Measurements from ENCODE around the gene UNC119B. TPM values are rescaled to one million over a fixed set of nuclear protein-coding genes. Genes with fewer than 3 reads are reported as not detected.

The UNC119B gene
- total RNA-seq, 1 experiment from 2014 or later: 33.8 TPM

DNA sequence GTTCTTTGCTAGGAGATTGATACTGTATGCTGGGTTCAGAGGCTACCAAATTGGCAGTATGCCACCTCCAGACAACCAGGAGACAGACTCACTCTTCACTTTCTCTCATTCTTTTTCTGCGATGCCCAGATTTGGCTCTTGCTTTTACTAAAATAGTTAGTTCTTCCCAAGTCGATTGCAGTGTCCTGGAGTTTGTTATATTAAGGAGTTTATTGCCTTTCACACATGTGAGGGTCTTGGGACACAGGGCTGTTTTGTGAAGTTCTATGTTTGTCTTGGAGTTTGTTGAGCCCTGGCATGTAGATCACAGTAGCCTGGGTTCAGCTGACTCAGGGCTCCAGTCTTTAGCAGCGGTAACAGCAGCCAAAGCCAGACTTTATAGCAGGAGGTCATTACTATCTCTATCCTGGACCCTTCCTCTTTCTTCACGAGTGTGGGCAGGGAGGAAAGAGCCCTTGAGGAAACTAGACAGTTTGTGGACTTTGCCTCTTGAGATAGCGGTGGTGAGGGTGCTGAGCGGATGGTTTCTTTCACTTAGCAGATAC is 21.7 kb upstream of the UNC119B start:
- Histone ChIP-seq H4K20me1 (ENCODE audit: insufficient read depth) (peaks cover 4% of the 10 kb centered on the region; the same call in 1 of the 2 replicates), H3K27me3 (ENCODE audit: insufficient read depth, low read length) (no peaks in the 10 kb centered on the region), H3K9me3 (ENCODE audit: control insufficient read depth in 1 of 2, insufficient read depth in 1 of 2, low read depth in 1 of 2, low read length in 2 of 2) (no peaks in the 10 kb centered on the region), H3K4me3 (replicated peaks in 1 of 2; ENCODE audit: low read depth in 1 of 2, low read length in 2 of 2) (peak overlapping the region; percentile 84 to 92), H3K4me2 (ENCODE audit: low read length) (peak overlapping the region; percentile 94), H3K9me2 (ENCODE audit: insufficient read depth) (no peaks in the 10 kb centered on the region), H3K36me3 (ENCODE audit: control insufficient read depth in 1 of 2, insufficient read depth in 2 of 2, low read length in 2 of 2) (peaks cover 2 to 13% of the 10 kb centered on the region in 2 experiments; a peak in 2 of 4 replicates), H3K79me2 (ENCODE audit: insufficient read depth, low read length) (peaks cover 66% of the 10 kb centered on the region), H3K27ac (ENCODE audit: low read depth, low read length) (no peak overlapping the region), H3K4me1 (ENCODE audit: control insufficient read depth in 1 of 2, insufficient read depth in 2 of 2, low read length in 2 of 2) (peaks cover 22 to 26% of the 10 kb centered on the region in 2 experiments), H2AFZ (ENCODE audit: low read depth, low read length, poor library complexity, severe bottlenecking) (no peak overlapping the region), H3K9ac (ENCODE audit: low read length) (peak overlapping the region; percentile 97)
- ATAC-seq (no peak), DNase-seq (ENCODE audit: low read depth, low spot score) (no peak)
- TSS peak; percentile 56 for BruUV-seq (replicated peaks)
- TF ChIP-seq TCF7L2 (IDR thresholded peaks at IDR 0.05; ENCODE audit: borderline replicate concordance, extremely low read depth, insufficient read depth, insufficient read length): no peak
- TF ChIP-seq SIN3A (IDR thresholded peaks at IDR 0.05; ENCODE audit: low read depth): no peak
- TF ChIP-seq POLR2AphosphoS5 (IDR thresholded peaks at IDR 0.05; ENCODE audit: low read depth, low read length): no peak
- no peak for TF ChIP-seq YY1 (IDR thresholded peaks at IDR 0.05; ENCODE audit: extremely low read depth, insufficient replicate concordance, low read depth, low read length)
- POLR2A ChIA-PET: interaction anchor here (1.6 kb wide), 1 partner anchor 10 kb away, joined by 3 read pairs; no protein-coding TSS in a partner anchor
- CTCF ChIA-PET: no interaction called here
- RAD21 ChIA-PET (ENCODE audit: low non-redundant PET in 1 of 2, low total read pairs in 2 of 2, uncharacterized antibody in 2 of 2, unreplicated experiment in 2 of 2): interaction anchor here in 1 of 2 experiments (1.0 kb wide), 1 partner anchor 17 kb away, joined by 3 read pairs; no protein-coding TSS in a partner anchor
- intact Hi-C loops (cut with micrococcal nuclease): no loop called here

DNA sequence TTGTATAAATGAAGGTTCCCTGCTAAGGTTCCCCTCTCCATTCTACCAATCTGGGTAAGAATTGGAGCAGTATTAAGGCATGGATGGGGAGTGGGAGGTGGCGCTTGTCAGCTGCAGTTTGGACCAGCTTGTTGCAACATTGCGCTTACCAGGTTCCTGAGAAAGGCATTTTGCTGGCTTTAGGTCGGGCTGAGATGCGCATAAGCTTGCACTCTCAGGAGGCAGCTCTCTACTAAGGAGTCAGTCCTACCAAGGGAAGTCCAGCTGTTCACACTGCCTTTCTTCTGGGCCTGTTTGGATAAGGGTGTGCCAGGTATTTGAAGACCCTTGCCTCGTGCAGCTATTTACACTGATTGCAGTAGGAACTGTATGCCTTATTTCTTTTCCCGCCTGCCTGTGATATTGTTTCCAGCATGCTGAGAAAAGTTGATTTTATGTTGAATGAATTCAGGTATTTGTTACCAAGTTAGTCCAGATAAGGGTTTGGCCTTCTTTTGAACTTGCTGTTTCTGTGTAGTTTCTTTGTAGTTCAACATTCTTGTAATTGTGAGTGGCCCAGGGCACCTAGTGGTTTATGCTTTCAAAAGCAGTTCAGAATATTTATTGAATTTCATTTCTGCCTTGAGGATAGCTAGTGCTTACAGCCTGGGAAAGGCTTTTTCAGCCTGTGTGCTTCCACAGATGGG is 20.7 kb upstream of the UNC119B start:
- peaks cover 71% of the 10 kb centered on the region for H3K79me2 ChIP-seq (ENCODE audit: insufficient read depth, low read length)
- no peak overlapping the region for H3K27ac ChIP-seq (ENCODE audit: low read depth, low read length)
- H3K4me1 ChIP-seq (ENCODE audit: control insufficient read depth in 1 of 2, insufficient read depth in 2 of 2, low read length in 2 of 2): peaks cover 22 to 26% of the 10 kb centered on the region in 2 experiments
- TF ChIP-seq ZFX (IDR thresholded peaks at IDR 0.05): no peak
- TF ChIP-seq SIN3A (IDR thresholded peaks at IDR 0.05; ENCODE audit: low read depth): no peak
- no peak for TF ChIP-seq ELF1 (IDR thresholded peaks at IDR 0.05; ENCODE audit: borderline replicate concordance, low read depth)
- no peak for TF ChIP-seq TCF7L2 (IDR thresholded peaks at IDR 0.05; ENCODE audit: borderline replicate concordance, extremely low read depth, insufficient read depth, insufficient read length)
- TF ChIP-seq RAD21 (IDR thresholded peaks at IDR 0.05; ENCODE audit: low read depth): no peak
- TF ChIP-seq, protein P1, sequence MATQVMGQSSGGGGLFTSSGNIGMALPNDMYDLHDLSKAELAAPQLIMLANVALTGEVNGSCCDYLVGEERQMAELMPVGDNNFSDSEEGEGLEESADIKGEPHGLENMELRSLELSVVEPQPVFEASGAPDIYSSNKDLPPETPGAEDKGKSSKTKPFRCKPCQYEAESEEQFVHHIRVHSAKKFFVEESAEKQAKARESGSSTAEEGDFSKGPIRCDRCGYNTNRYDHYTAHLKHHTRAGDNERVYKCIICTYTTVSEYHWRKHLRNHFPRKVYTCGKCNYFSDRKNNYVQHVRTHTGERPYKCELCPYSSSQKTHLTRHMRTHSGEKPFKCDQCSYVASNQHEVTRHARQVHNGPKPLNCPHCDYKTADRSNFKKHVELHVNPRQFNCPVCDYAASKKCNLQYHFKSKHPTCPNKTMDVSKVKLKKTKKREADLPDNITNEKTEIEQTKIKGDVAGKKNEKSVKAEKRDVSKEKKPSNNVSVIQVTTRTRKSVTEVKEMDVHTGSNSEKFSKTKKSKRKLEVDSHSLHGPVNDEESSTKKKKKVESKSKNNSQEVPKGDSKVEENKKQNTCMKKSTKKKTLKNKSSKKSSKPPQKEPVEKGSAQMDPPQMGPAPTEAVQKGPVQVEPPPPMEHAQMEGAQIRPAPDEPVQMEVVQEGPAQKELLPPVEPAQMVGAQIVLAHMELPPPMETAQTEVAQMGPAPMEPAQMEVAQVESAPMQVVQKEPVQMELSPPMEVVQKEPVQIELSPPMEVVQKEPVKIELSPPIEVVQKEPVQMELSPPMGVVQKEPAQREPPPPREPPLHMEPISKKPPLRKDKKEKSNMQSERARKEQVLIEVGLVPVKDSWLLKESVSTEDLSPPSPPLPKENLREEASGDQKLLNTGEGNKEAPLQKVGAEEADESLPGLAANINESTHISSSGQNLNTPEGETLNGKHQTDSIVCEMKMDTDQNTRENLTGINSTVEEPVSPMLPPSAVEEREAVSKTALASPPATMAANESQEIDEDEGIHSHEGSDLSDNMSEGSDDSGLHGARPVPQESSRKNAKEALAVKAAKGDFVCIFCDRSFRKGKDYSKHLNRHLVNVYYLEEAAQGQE (IDR thresholded peaks at IDR 0.05; ENCODE audit: low read depth): no peak
- CTCF ChIA-PET: no interaction called here
- peaks cover 10 to 22% of the 10 kb centered on the region in 2 experiments; a peak in 2 of 4 replicates for H3K36me3 ChIP-seq (ENCODE audit: control insufficient read depth in 1 of 2, insufficient read depth in 2 of 2, low read length in 2 of 2)
- H4K20me1 ChIP-seq (ENCODE audit: insufficient read depth): peaks cover 4% of the 10 kb centered on the region; the same call in 1 of the 2 replicates
- no TSS peak for BruUV-seq (replicated peaks)
- intact Hi-C loops (cut with micrococcal nuclease): no loop called here
- no peaks in the 10 kb centered on the region for H3K27me3 ChIP-seq (ENCODE audit: insufficient read depth, low read length)
- H3K9me3 ChIP-seq (ENCODE audit: control insufficient read depth in 1 of 2, insufficient read depth in 1 of 2, low read depth in 1 of 2, low read length in 2 of 2): no peaks in the 10 kb centered on the region
- POLR2A ChIA-PET: interaction anchor here (1.6 kb wide), 1 partner anchor 9 kb away, joined by 3 read pairs; no protein-coding TSS in a partner anchor
- RAD21 ChIA-PET (ENCODE audit: low non-redundant PET in 1 of 2, low total read pairs in 2 of 2, uncharacterized antibody in 2 of 2, unreplicated experiment in 2 of 2): no interaction called here
- H3K9ac ChIP-seq (ENCODE audit: low read length): no peak overlapping the region
- peak overlapping the region; percentile 94 for H3K4me2 ChIP-seq (ENCODE audit: low read length)
- 0 out of 4 replicates have a peak overlapping the region, but pooled peaks of 1 of the 2 experiments have one; percentile 4 for H3K4me3 ChIP-seq (replicated peaks in 1 of 2; ENCODE audit: low read depth in 1 of 2, low read length in 2 of 2)
- no peak for DNase-seq (ENCODE audit: low read depth, low spot score)
- ATAC-seq: no peak
- no peaks in the 10 kb centered on the region for H3K9me2 ChIP-seq (ENCODE audit: insufficient read depth)
- no peak overlapping the region for H2AFZ ChIP-seq (ENCODE audit: low read depth, low read length, poor library complexity, severe bottlenecking)

Measured in HCT116 (cell line).